Hepatocyte (in vitro differentiated cells): Measurements from ENCODE around the gene MUC20. TPM values are rescaled to one million over a fixed set of nuclear protein-coding genes. Genes with fewer than 3 reads are reported as not detected.

Source experiments
- DNase-seq: peaks from one replicate; pipeline ENCODE4 v3.0.0-alpha.2; 2016; ENCODE audit warnings: low spot score
- H2AFZ ChIP-seq: fragments of 200-600 bp; sonication (generic); 2 replicates; pipeline ENCODE4 v1.6.0; 2016; ENCODE audit warnings: antibody characterized with exemption, mild to moderate bottlenecking
- H3K27ac ChIP-seq: fragments of 200-600 bp; sonication (generic); 2 replicates; pipeline ENCODE4 v1.5.1; 2016; ENCODE audit warnings: mild to moderate bottlenecking
- H3K27me3 ChIP-seq: fragments of 200-600 bp; sonication (generic); 2 replicates; pipeline ENCODE4 v1.6.1; 2016
- H3K36me3 ChIP-seq: fragments of 200-600 bp; sonication (generic); replicated peaks from 2 replicates; pipeline ENCODE4 v1.5.1; 2016; ENCODE audit warnings: low read depth; ENCODE audit not compliant: insufficient read depth
- H3K4me1 ChIP-seq: fragments of 200-600 bp; sonication (generic); 2 replicates; pipeline ENCODE4 v1.5.1; 2016; ENCODE audit warnings: mild to moderate bottlenecking, moderate library complexity; ENCODE audit not compliant: insufficient read depth
- H3K4me2 ChIP-seq: fragments of 200-600 bp; sonication (generic); 2 replicates; pipeline ENCODE4 v1.6.0; 2016
- H3K4me3 ChIP-seq: fragments of 200-600 bp; sonication (generic); 2 replicates; pipeline ENCODE4 v1.5.1; 2016; ENCODE audit warnings: mild to moderate bottlenecking
- H3K79me2 ChIP-seq: fragments of 200-600 bp; sonication (generic); 2 replicates; pipeline ENCODE4 v1.6.0; 2017; ENCODE audit warnings: mild to moderate bottlenecking
- H3K9me2 ChIP-seq: fragments of 200-600 bp; sonication (generic); replicated peaks from 2 replicates; pipeline ENCODE4 v1.6.0; 2017; ENCODE audit warnings: mild to moderate bottlenecking; ENCODE audit not compliant: insufficient read depth
- H3K9me3 ChIP-seq: fragments of 200-600 bp; sonication (generic); 2 replicates; pipeline ENCODE4 v1.5.1; 2016; ENCODE audit warnings: low read depth, mild to moderate bottlenecking
- H4K20me1 ChIP-seq: fragments of 200-600 bp; sonication (generic); 2 replicates; pipeline ENCODE4 v1.6.0; 2016; ENCODE audit warnings: mild to moderate bottlenecking; ENCODE audit not compliant: insufficient read depth, poor library complexity, severe bottlenecking
- CTCF ChIP-seq: fragments of 200-600 bp; sonication (generic); IDR thresholded peaks from 2 replicates; pipeline ENCODE4 v1.5.1; 2016; ENCODE audit warnings: antibody characterized with exemption, mild to moderate bottlenecking; ENCODE audit not compliant: poor library complexity
- EZH2 ChIP-seq: fragments of 200-600 bp; sonication (generic); IDR thresholded peaks from 2 replicates; pipeline ENCODE4 v1.6.1; 2016; ENCODE audit warnings: antibody characterized with exemption, mild to moderate bottlenecking, borderline replicate concordance
- EZH2phosphoT487 ChIP-seq: fragments of 200-600 bp; sonication (generic); IDR thresholded peaks from one replicate; pipeline ENCODE4 v1.6.1; 2018; ENCODE audit warnings: antibody characterized with exemption, mild to moderate bottlenecking, low read depth, moderate library complexity; ENCODE audit not compliant: unreplicated experiment, severe bottlenecking
- WGBS: methylation state at CpG from one replicate; pipeline ENCODE4 v1.1.6; 2016; ENCODE audit warnings: low lambda C conversion rate; ENCODE audit errors: missing lambda C conversion rate; 5-methylcytosine and 5-hydroxymethylcytosine counted together
- polyA plus RNA-seq: library from polyadenylated mRNA; unstranded; fragments of >200 nt; fragmentation: Nextera tagmentation; extraction: Ambion mirVana; gene quantifications from 2 replicates; pipeline ENCODE4 v1.2.1, GENCODE V29; 2016
- total RNA-seq: library from RNA; depleted of rRNA; stranded (reverse); fragments of >200 nt; gene quantifications from 2 replicates; pipeline ENCODE4 v1.2.3, GENCODE V29; 2014

MUC20 gene
- total and polyA plus RNA-seq, 2 experiments from 2014 or later, result 4.5 to 8.2 TPM

DNA sequence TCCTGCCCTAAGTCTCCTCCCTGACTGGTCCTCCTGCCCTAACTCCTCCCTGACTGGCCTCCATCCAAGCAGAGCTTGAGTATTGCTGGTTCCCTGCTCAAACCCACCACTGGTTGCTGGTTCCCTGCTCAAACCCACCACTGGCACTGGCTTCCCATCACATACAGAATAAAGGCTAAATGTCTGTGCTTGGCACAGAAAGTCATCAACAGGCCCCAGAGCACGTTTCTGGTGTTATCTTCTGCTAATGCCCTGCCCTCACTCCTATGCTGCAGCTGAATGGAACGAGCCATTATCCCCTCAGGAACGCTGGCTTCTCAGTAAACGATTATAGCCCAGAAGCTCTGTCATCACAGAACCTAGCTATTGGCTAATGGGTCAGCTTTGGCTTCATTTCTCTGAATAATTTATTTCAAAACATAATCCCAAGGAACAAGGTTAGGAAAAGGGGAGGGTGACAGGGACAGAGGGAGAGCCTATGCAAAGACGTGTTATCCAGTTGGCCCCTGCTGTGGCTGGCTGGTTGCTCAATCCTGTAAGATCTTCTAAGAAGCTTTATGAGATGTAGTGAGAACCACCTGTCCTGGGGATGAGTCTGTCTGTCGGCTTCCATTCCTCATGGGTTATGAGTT is 6.3 kb upstream of the MUC20 start:
- peaks cover 6% of the 10 kb centered on the region for H3K4me1 ChIP-seq
- no peaks in the 10 kb centered on the region for H3K27me3 ChIP-seq
- H3K79me2 ChIP-seq, result no peaks in the 10 kb centered on the region
- no peak overlapping the region for H3K4me3 ChIP-seq
- TF ChIP-seq EZH2phosphoT487, result no peak
- no peaks in the 10 kb centered on the region for H3K36me3 ChIP-seq
- no peak overlapping the region for H3K27ac ChIP-seq
- no peaks in the 10 kb centered on the region for H3K9me2 ChIP-seq
- no peaks in the 10 kb centered on the region for H3K9me3 ChIP-seq
- 70% methylated on average over 6 of the region's 6 CpGs for WGBS
- peak; percentile 76 for DNase-seq
- no peaks in the 10 kb centered on the region for H4K20me1 ChIP-seq
- no peak overlapping the region for H2AFZ ChIP-seq
- H3K4me2 ChIP-seq, result no peak overlapping the region

DNA sequence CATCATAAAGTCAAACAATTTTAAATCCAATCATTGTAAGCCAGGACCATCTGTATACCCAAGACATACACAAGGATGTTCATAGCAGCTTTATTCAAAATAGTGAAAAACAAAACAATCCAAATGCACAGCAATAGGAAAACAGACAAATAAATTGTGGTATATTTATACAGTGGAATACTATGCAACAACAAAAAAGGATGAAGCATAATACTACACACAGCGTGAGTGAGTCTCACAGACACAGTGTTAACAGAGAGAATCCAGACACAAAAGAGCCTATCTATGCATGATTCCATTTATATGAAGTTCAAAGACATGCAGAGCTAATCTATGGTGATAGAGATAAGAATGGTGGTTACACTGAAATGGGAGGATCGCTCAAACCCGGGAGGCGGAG is 5.6 kb upstream of the MUC20 start:
- Histone ChIP-seq H3K4me1 (peaks cover 6% of the 10 kb centered on the region), H3K27ac (peak overlapping the region; percentile 79), H3K27me3 (no peaks in the 10 kb centered on the region), H3K4me2 (no peak overlapping the region), H3K9me3 (no peaks in the 10 kb centered on the region), H3K36me3 (no peaks in the 10 kb centered on the region), H2AFZ (no peak overlapping the region), H4K20me1 (no peaks in the 10 kb centered on the region), H3K9me2 (no peaks in the 10 kb centered on the region), H3K4me3 (no peak overlapping the region), H3K79me2 (no peaks in the 10 kb centered on the region)
- no peak for DNase-seq
- 46% methylated on average over 4 of the region's 4 CpGs for WGBS
- TF ChIP-seq EZH2phosphoT487, result no peak
- TF ChIP-seq EZH2, result no peak
- no peak for TF ChIP-seq CTCF

- TF ChIP-seq EZH2 (no peak), CTCF (no peak), EZH2phosphoT487 (no peak)
- no peak overlapping the region for H2AFZ ChIP-seq
- 82% methylated on average over 14 of the region's 14 CpGs for WGBS
- H3K4me2 ChIP-seq, result no peak overlapping the region
- no peak overlapping the region for H3K4me3 ChIP-seq
- no peaks in the 10 kb centered on the region for H3K9me3 ChIP-seq
- H3K4me1 ChIP-seq, result peaks cover 7% of the 10 kb centered on the region
- no peaks in the 10 kb centered on the region for H3K36me3 ChIP-seq
- no peaks in the 10 kb centered on the region for H4K20me1 ChIP-seq
- no peaks in the 10 kb centered on the region for H3K79me2 ChIP-seq
- no peaks in the 10 kb centered on the region for H3K27me3 ChIP-seq
- H3K27ac ChIP-seq, result peak overlapping the region; percentile 79
- no peaks in the 10 kb centered on the region for H3K9me2 ChIP-seq
- DNase-seq, result peak; percentile 66
Measured at GRCh38 chr3:195715583-195716266, 5.1 kb upstream of the MUC20 start.

- H3K9me3 ChIP-seq, result no peaks in the 10 kb centered on the region
- H4K20me1 ChIP-seq, result no peaks in the 10 kb centered on the region
- no peaks in the 10 kb centered on the region for H3K79me2 ChIP-seq
- no peaks in the 10 kb centered on the region for H3K27me3 ChIP-seq
- WGBS, result 61% methylated on average over 9 of the region's 9 CpGs
- H3K4me3 ChIP-seq, result no peak overlapping the region
- TF ChIP-seq EZH2phosphoT487 (no peak), CTCF (no peak), EZH2 (no peak)
- no peak overlapping the region for H3K4me2 ChIP-seq
- peaks cover 15% of the 10 kb centered on the region for H3K4me1 ChIP-seq
- peak overlapping the region; percentile 5 for H3K27ac ChIP-seq
- no peak for DNase-seq
- H3K36me3 ChIP-seq, result no peaks in the 10 kb centered on the region
- H3K9me2 ChIP-seq, result no peaks in the 10 kb centered on the region
- no peak overlapping the region for H2AFZ ChIP-seq
Measured at GRCh38 chr3:195717416-195717815, 3.4 kb upstream of the MUC20 start.
